ENCODE data around the gene LRRC4B. TPM values are rescaled to one million over a fixed set of nuclear protein-coding genes. Genes with fewer than 3 reads are reported as not detected.
"Not testable (repeated sequence)": the region's sequence is repeated elsewhere in the genome, so short reads cannot be mapped to it uniquely, and the experiment has no call there.

The LRRC4B gene
- total RNA-seq, 1 experiment from 2014 or later, result not detected

- no TSS peak for BruUV-seq (replicated peaks)
- Mint-ChIP-seq H3K4me1 (ENCODE audit: low read depth, unreplicated experiment) (no peaks in the 10 kb centered on the region), H3K36me3 (ENCODE audit: insufficient read depth, unreplicated experiment) (peaks cover 5% of the 10 kb centered on the region), H3K27ac (ENCODE audit: unreplicated experiment) (no peak overlapping the region), H3K9me3 (ENCODE audit: low read depth, unreplicated experiment) (peaks cover 6% of the 10 kb centered on the region), H3K27me3 (ENCODE audit: unreplicated experiment) (peaks cover 50% of the 10 kb centered on the region), H3K4me3 (ENCODE audit: low read depth, unreplicated experiment) (no peak overlapping the region)
- no peak for TF ChIP-seq CTCF (IDR thresholded peaks at IDR 0.05; ENCODE audit: unreplicated experiment)
- CTCF ChIA-PET, result no interaction called here
- intact Hi-C loops (cut with micrococcal nuclease; ENCODE audit: unreplicated experiment), result no loop called here
- no peak for DNase-seq
Measured at GRCh38 chr19:50534478-50534877, 33.8 kb downstream of the LRRC4B start.

DNA sequence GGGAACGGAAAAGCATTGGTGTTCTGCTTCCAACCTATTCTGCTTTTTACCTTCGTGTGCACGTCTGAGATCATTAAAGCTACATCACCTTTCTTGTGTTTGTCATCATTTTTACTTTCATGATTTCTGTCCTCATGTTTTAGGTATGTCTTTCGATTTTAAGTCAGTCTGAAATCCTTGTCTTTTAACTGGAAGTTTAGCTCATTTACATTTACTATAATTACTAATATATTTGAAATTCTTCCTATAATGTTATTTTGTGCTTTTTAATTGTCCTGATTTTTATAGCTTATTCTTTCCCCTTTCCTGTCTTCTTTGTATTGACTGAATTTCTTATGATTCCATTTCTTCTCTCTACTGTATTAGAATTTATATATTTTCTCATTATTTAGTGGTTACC lies 35.3 kb downstream of the LRRC4B start:
- peaks cover 63% of the 10 kb centered on the region for H3K27me3 Mint-ChIP-seq (ENCODE audit: unreplicated experiment)
- intact Hi-C loops (cut with micrococcal nuclease; ENCODE audit: unreplicated experiment), result no loop called here
- H3K4me1 Mint-ChIP-seq (ENCODE audit: low read depth, unreplicated experiment), result no peaks in the 10 kb centered on the region
- BruUV-seq (replicated peaks), result no TSS peak
- H3K9me3 Mint-ChIP-seq (ENCODE audit: low read depth, unreplicated experiment), result peaks cover 6% of the 10 kb centered on the region
- H3K27ac Mint-ChIP-seq (ENCODE audit: unreplicated experiment), result no peak overlapping the region
- no peak overlapping the region for H3K4me3 Mint-ChIP-seq (ENCODE audit: low read depth, unreplicated experiment)
- CTCF ChIA-PET, result no interaction called here
- no peak for TF ChIP-seq CTCF (IDR thresholded peaks at IDR 0.05; ENCODE audit: unreplicated experiment)
- no peak for DNase-seq
- peaks cover 5% of the 10 kb centered on the region for H3K36me3 Mint-ChIP-seq (ENCODE audit: insufficient read depth, unreplicated experiment)

DNA sequence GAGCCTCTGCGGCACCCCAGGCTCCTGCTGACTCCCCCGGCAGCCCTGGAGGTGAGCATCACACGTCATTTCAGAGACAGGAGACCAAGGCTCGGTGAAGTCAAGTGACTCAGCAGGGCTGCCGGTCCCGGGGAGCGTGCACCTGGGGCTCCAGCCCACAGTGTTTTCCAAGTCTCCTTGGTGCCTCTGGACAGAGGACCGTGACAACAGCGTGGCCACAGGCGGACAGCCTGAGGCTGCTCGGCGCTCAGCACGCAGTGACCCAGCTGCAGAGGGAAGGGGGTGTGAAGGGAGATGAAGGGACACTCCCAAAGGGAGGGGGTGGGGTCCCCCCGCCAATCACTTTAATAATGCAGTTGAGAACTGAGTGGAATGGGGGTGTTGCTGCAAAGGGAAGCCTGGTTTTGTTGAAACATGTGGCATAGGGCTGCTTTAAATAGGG lies 37.0 kb downstream of the LRRC4B start:
- Mint-ChIP-seq H3K27ac (ENCODE audit: unreplicated experiment) (no peak overlapping the region), H3K9me3 (ENCODE audit: low read depth, unreplicated experiment) (peaks cover 6% of the 10 kb centered on the region), H3K4me3 (ENCODE audit: low read depth, unreplicated experiment) (no peak overlapping the region), H3K27me3 (ENCODE audit: unreplicated experiment) (peaks cover 80% of the 10 kb centered on the region), H3K36me3 (ENCODE audit: insufficient read depth, unreplicated experiment) (peaks cover 5% of the 10 kb centered on the region), H3K4me1 (ENCODE audit: low read depth, unreplicated experiment) (no peaks in the 10 kb centered on the region)
- DNase-seq, result no peak
- CTCF ChIA-PET, result no interaction called here
- no TSS peak for BruUV-seq (replicated peaks)
- no peak for TF ChIP-seq CTCF (IDR thresholded peaks at IDR 0.05; ENCODE audit: unreplicated experiment)
- intact Hi-C loops (cut with micrococcal nuclease; ENCODE audit: unreplicated experiment), result no loop called here

- BruUV-seq (replicated peaks); CTCF ChIA-PET; H3K36me3 Mint-ChIP-seq (ENCODE audit: insufficient read depth, unreplicated experiment); intact Hi-C loops (cut with micrococcal nuclease; ENCODE audit: unreplicated experiment); H3K27ac Mint-ChIP-seq (ENCODE audit: unreplicated experiment); DNase-seq; H3K4me3 Mint-ChIP-seq (ENCODE audit: low read depth, unreplicated experiment); H3K4me1 Mint-ChIP-seq (ENCODE audit: low read depth, unreplicated experiment); H3K9me3 Mint-ChIP-seq (ENCODE audit: low read depth, unreplicated experiment): not testable (repeated sequence)
- H3K27me3 Mint-ChIP-seq (ENCODE audit: unreplicated experiment), result peaks cover 75% of the 10 kb centered on the region
Measured at GRCh38 chr19:50528052-50528451, 40.2 kb downstream of the LRRC4B start.

DNA sequence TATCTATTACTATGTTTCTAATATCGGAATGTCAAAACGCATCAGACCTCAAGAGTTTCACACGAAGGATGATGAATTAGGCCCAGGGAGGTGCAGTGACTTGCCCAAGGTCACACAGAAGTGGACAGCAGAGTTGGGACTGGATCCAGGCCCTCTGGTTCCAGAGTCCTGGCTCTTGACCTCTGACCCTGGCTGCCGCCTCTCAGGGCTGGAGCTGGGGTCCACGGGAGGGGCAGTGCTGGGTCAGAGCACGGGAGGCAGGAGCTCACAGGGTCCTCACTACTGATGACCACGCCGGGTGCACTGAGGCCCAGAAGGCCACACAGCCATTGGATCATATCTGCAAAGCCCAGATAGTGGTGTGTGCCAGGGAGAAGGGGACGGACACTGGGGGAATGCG lies 45.4 kb downstream of the LRRC4B start:
- TF ChIP-seq CTCF (IDR thresholded peaks at IDR 0.05; ENCODE audit: unreplicated experiment), result no peak

More for the DNA sequence above, 45.4 kb downstream of the LRRC4B start:
- no peaks in the 10 kb centered on the region for H3K36me3 Mint-ChIP-seq (ENCODE audit: insufficient read depth, unreplicated experiment)
- CTCF ChIA-PET, result interaction anchor here (0.6 to 1.7 kb wide), 2 partner anchors 15 to 18 kb away, joined by 3 to 4 read pairs; no protein-coding TSS in a partner anchor
- H3K9me3 Mint-ChIP-seq (ENCODE audit: low read depth, unreplicated experiment), result no peaks in the 10 kb centered on the region
- no peaks in the 10 kb centered on the region for H3K4me1 Mint-ChIP-seq (ENCODE audit: low read depth, unreplicated experiment)
- DNase-seq, result no peak
- H3K27me3 Mint-ChIP-seq (ENCODE audit: unreplicated experiment), result peaks cover 26% of the 10 kb centered on the region
- no peak overlapping the region for H3K4me3 Mint-ChIP-seq (ENCODE audit: low read depth, unreplicated experiment)
- BruUV-seq (replicated peaks), result no TSS peak
- intact Hi-C loops (cut with micrococcal nuclease; ENCODE audit: unreplicated experiment), result no loop called here
- H3K27ac Mint-ChIP-seq (ENCODE audit: unreplicated experiment), result no peak overlapping the region

All from Calu3 (cell line).